Upper lobe of right lung (tissue), 1 donor: ENCODE measurements around the gene KIAA2012. TPM values are rescaled to one million over a fixed set of nuclear protein-coding genes. Genes with fewer than 3 reads are reported as not detected.

Experiments used
- ATAC-seq: fragments of 200-7000 bp; cut with Tn5 transposase; one replicate; pipeline ENCODE4 v1.9.1; 2020; ENCODE audit warnings: mild to moderate bottlenecking, moderate library complexity
- DNase-seq: peaks from one replicate; pipeline ENCODE4 v3.0.0-alpha.2; 2020
- H3K27ac ChIP-seq: fragments of 200-600 bp; one replicate; pipeline ENCODE4 v1.8.0; 2022
- H3K27me3 ChIP-seq: fragments of 200-600 bp; one replicate; pipeline ENCODE4 v1.8.0; 2022; ENCODE audit warnings: mild to moderate bottlenecking
- H3K36me3 ChIP-seq: fragments of 200-600 bp; one replicate; pipeline ENCODE4 v1.8.0; 2022
- H3K4me1 ChIP-seq: fragments of 200-600 bp; one replicate; pipeline ENCODE4 v1.8.0; 2022
- H3K4me3 ChIP-seq: fragments of 200-600 bp; one replicate; pipeline ENCODE4 v1.8.0; 2022; ENCODE audit warnings: mild to moderate bottlenecking
- H3K9me3 ChIP-seq: fragments of 200-600 bp; one replicate; pipeline ENCODE4 v1.8.0; 2022
- CTCF ChIP-seq: fragments of 200-600 bp; IDR thresholded peaks from one replicate; pipeline ENCODE4 v1.8.0; 2022; ENCODE audit warnings: antibody characterized with exemption
- intact Hi-C: fragments of 100-400 bp; cut with DNase I; formaldehyde crosslinking; loops from one replicate; pipeline ENCODE4 v1.11.0; 2022
- total RNA-seq: library from RNA; stranded (reverse); fragmentation: NEBNext Ultra II Directional; extraction: Animal tissue kit (Norgen Biotek cat#: 25700); gene quantifications from one replicate; pipeline ENCODE4 v1.2.1, GENCODE V29; 2021
- donor health status: DM: no; HTN: yes; CAD: no; lungs with severe emphysema.

Gene KIAA2012
- total RNA-seq, 1 donor from 2014 or later = not detected

- no peak for TF ChIP-seq CTCF
- H3K27me3 ChIP-seq = no peaks in the 10 kb centered on the region
- no peaks in the 10 kb centered on the region for H3K9me3 ChIP-seq
- H3K4me3 ChIP-seq = no peak overlapping the region
- DNase-seq (no peak), ATAC-seq (no peak)
- no peaks in the 10 kb centered on the region for H3K36me3 ChIP-seq
- H3K4me1 ChIP-seq = no peaks in the 10 kb centered on the region
- intact Hi-C loops = no loop called here
- no peak overlapping the region for H3K27ac ChIP-seq
These were observed 88.2 kb downstream of the KIAA2012 start for GRCh38 chr2:202161151-202161835.

GRCh38 chr2:202164411-202164810, 91.4 kb downstream of the KIAA2012 start:
- ATAC-seq (no peak), DNase-seq (no peak)
- no peak overlapping the region for H3K27ac ChIP-seq
- no peaks in the 10 kb centered on the region for H3K9me3 ChIP-seq
- no peak for TF ChIP-seq CTCF
- H3K4me3 ChIP-seq = no peak overlapping the region
- H3K27me3 ChIP-seq = no peaks in the 10 kb centered on the region
- intact Hi-C loops = no loop called here
- no peaks in the 10 kb centered on the region for H3K36me3 ChIP-seq
- H3K4me1 ChIP-seq = no peaks in the 10 kb centered on the region

GRCh38 chr2:202165208-202165607, 92.2 kb downstream of the KIAA2012 start:
- DNase-seq (no peak), ATAC-seq (no peak)
- no peak for TF ChIP-seq CTCF
- H3K36me3 ChIP-seq = no peaks in the 10 kb centered on the region
- H3K4me3 ChIP-seq = no peak overlapping the region
- H3K27me3 ChIP-seq = no peaks in the 10 kb centered on the region
- intact Hi-C loops = no loop called here
- no peak overlapping the region for H3K27ac ChIP-seq
- no peaks in the 10 kb centered on the region for H3K4me1 ChIP-seq
- no peaks in the 10 kb centered on the region for H3K9me3 ChIP-seq

GRCh38 chr2:202165945-202166344, 92.9 kb downstream of the KIAA2012 start:
- H3K27me3 ChIP-seq = no peaks in the 10 kb centered on the region
- no peak overlapping the region for H3K4me3 ChIP-seq
- no peaks in the 10 kb centered on the region for H3K4me1 ChIP-seq
- H3K9me3 ChIP-seq = no peaks in the 10 kb centered on the region
- no peaks in the 10 kb centered on the region for H3K36me3 ChIP-seq
- no peak for ATAC-seq
- intact Hi-C loops = no loop called here
- DNase-seq = no peak
- H3K27ac ChIP-seq = no peak overlapping the region
- TF ChIP-seq CTCF = no peak

GRCh38 chr2:202169131-202169530, 96.1 kb downstream of the KIAA2012 start:
- Histone ChIP-seq H3K4me3 (no peak overlapping the region), H3K27me3 (no peaks in the 10 kb centered on the region), H3K4me1 (no peaks in the 10 kb centered on the region), H3K27ac (no peak overlapping the region), H3K9me3 (no peaks in the 10 kb centered on the region), H3K36me3 (no peaks in the 10 kb centered on the region)
- ATAC-seq = no peak
- TF ChIP-seq CTCF = no peak
- intact Hi-C loops = no loop called here
- DNase-seq = no peak
